Endometrium (tissue), 2 donors: ENCODE results near the gene ZNF300.
"Not testable (repeated sequence)": the region's sequence is repeated elsewhere in the genome, so short reads cannot be mapped to it uniquely, and the experiment has no call there.

Experiments
- FAIRE-seq: peaks from 2 replicates; lab custom pipeline; 2012; peaks lifted over from hg19 to GRCh38; lab: Jason Lieb, UNC
- donor health status: control.
- donor health status: control.

ZNF300 gene

GRCh38 chr5:150904479-150905311, at the start of gene ZNF300:
ZNF300 (minus strand) TSS chr5:150904980; CDS start chr5:150903155, 1,825 bp downstream.
- FAIRE-seq = peak; percentile 91

- no peak for FAIRE-seq
These were observed 43.8 kb upstream of the ZNF300 start for GRCh38 chr5:150948539-150948938.

- no peak for FAIRE-seq
These were observed 41.6 kb upstream of the ZNF300 start for GRCh38 chr5:150946351-150946905.

GRCh38 chr5:150945947-150946346, 41.2 kb upstream of the ZNF300 start:
- no peak for FAIRE-seq

GRCh38 chr5:150945486-150945885, 40.7 kb upstream of the ZNF300 start:
- FAIRE-seq = no peak

- FAIRE-seq = no peak
These were observed 26.7 kb upstream of the ZNF300 start for GRCh38 chr5:150931368-150931965.

GRCh38 chr5:150918613-150919012, 13.8 kb upstream of the ZNF300 start:
- FAIRE-seq = no peak

- no peak for FAIRE-seq
These were observed 7.6 kb upstream of the ZNF300 start for GRCh38 chr5:150912312-150912814.

- FAIRE-seq = no peak
These were observed 518 bp upstream of the ZNF300 start for GRCh38 chr5:150905312-150905683.

- no peak for FAIRE-seq
These were observed 3.3 kb downstream of the ZNF300 start for GRCh38 chr5:150901446-150901845.

GRCh38 chr5:150895431-150896428, 9.1 kb downstream of the ZNF300 start:
- FAIRE-seq = no peak

GRCh38 chr5:150879358-150879757, 25.4 kb downstream of the ZNF300 start:
- FAIRE-seq = no peak

GRCh38 chr5:150862070-150862469, 42.7 kb downstream of the ZNF300 start:
- no peak for FAIRE-seq

GRCh38 chr5:150860246-150860821, 44.4 kb downstream of the ZNF300 start:
- FAIRE-seq = no peak

- FAIRE-seq = not testable (repeated sequence)
These were observed 48.1 kb downstream of the ZNF300 start for GRCh38 chr5:150856700-150857099.

GRCh38 chr5:150853561-150853960, 51.2 kb downstream of the ZNF300 start:
- FAIRE-seq = no peak

- FAIRE-seq = no peak
These were observed 53.7 kb downstream of the ZNF300 start for GRCh38 chr5:150851039-150851438.

- FAIRE-seq = no peak
These were observed 56.5 kb downstream of the ZNF300 start for GRCh38 chr5:150848271-150848670.

GRCh38 chr5:150847334-150847695, 57.5 kb downstream of the ZNF300 start:
- no peak for FAIRE-seq

GRCh38 chr5:150846654-150847333, 58.0 kb downstream of the ZNF300 start:
- peak; percentile 85 for FAIRE-seq

GRCh38 chr5:150846308-150846653, 58.5 kb downstream of the ZNF300 start, which contains the start of gene IRGM:
IRGM (plus strand) TSS chr5:150846521; CDS start chr5:150848124, 1,603 bp downstream.
- FAIRE-seq = not testable (repeated sequence)
